ENCODE data around the gene SLC34A1.

DNA sequence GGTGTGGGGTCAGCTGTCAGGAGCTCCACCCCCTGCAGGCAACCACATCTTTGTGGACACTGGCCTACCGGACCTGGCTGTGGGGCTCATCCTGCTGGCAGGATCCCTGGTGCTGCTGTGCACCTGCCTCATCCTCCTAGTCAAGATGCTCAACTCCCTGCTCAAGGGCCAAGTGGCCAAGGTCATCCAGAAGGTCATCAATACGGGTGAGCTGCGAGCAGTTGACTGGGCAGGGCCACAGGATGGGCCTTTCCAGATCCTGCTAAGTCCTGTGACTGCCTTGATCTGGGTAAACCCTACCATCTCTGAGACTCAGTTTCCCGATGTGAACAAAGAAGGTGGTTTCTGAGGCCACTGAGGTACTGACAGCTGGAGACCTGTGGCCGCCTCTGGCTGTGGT is 9.8 kb downstream of the SLC34A1 start:
- TF ChIP-seq, protein P1, sequence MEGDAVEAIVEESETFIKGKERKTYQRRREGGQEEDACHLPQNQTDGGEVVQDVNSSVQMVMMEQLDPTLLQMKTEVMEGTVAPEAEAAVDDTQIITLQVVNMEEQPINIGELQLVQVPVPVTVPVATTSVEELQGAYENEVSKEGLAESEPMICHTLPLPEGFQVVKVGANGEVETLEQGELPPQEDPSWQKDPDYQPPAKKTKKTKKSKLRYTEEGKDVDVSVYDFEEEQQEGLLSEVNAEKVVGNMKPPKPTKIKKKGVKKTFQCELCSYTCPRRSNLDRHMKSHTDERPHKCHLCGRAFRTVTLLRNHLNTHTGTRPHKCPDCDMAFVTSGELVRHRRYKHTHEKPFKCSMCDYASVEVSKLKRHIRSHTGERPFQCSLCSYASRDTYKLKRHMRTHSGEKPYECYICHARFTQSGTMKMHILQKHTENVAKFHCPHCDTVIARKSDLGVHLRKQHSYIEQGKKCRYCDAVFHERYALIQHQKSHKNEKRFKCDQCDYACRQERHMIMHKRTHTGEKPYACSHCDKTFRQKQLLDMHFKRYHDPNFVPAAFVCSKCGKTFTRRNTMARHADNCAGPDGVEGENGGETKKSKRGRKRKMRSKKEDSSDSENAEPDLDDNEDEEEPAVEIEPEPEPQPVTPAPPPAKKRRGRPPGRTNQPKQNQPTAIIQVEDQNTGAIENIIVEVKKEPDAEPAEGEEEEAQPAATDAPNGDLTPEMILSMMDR (IDR thresholded peaks at IDR 0.05; ENCODE audit: insufficient read depth, low read depth, low read length), result no peak
- no peak for TF ChIP-seq EZH2 (IDR thresholded peaks at IDR 0.05; ENCODE audit: insufficient read depth, low read length)

All from astrocyte (in vitro differentiated cells and primary cell).